Lower lobe of right lung (tissue), 2 donors: ENCODE results near the gene FSIP1. TPM values are rescaled to one million over a fixed set of nuclear protein-coding genes. Genes with fewer than 3 reads are reported as not detected.

Experiments used
- ATAC-seq, 2 donors: fragments of 200-7000 bp; cut with Tn5 transposase; one replicate each; pipeline ENCODE4 v1.9.1; 2020 to 2022; ENCODE audit warnings: mild to moderate bottlenecking in 2 of 2, moderate library complexity in 2 of 2
- DNase-seq: peaks from one replicate; pipeline ENCODE4 v3.0.0-alpha.2; 2020
- H3K27ac ChIP-seq: fragments of 200-600 bp; one replicate; pipeline ENCODE4 v1.8.0; 2022
- H3K27me3 ChIP-seq: fragments of 200-600 bp; one replicate; pipeline ENCODE4 v1.8.0; 2022; ENCODE audit warnings: low read depth
- H3K36me3 ChIP-seq: fragments of 200-600 bp; one replicate; pipeline ENCODE4 v1.8.0; 2022; ENCODE audit warnings: mild to moderate bottlenecking
- H3K4me1 ChIP-seq: fragments of 200-600 bp; one replicate; pipeline ENCODE4 v1.8.0; 2022
- H3K4me3 ChIP-seq: fragments of 200-600 bp; one replicate; pipeline ENCODE4 v1.8.0; 2022; ENCODE audit warnings: mild to moderate bottlenecking
- H3K9me3 ChIP-seq: fragments of 200-600 bp; one replicate; pipeline ENCODE4 v1.8.0; 2022
- CTCF ChIP-seq: fragments of 200-600 bp; IDR thresholded peaks from one replicate; pipeline ENCODE4 v1.8.0; 2022; ENCODE audit warnings: antibody characterized with exemption, mild to moderate bottlenecking
- intact Hi-C: fragments of 100-400 bp; cut with DNase I; formaldehyde crosslinking; loops from one replicate; pipeline ENCODE4 v1.11.0; 2022
- total RNA-seq: library from RNA; stranded (reverse); fragmentation: NEBNext Ultra II Directional; extraction: Animal tissue kit (Norgen Biotek cat#: 25700); gene quantifications from one replicate; pipeline ENCODE4 v1.2.1, GENCODE V29; 2021
- donor health status: DM: no; HTN: yes; CAD: no; lungs with severe emphysema.

FSIP1 gene
- total RNA-seq, 1 donor from 2014 or later = 2.0 TPM

GRCh38 chr15:39587731-39588530 is 194.7 kb downstream of the FSIP1 start:
- Histone ChIP-seq H3K4me1 (peaks cover 31% of the 10 kb centered on the region), H3K27ac (no peak overlapping the region), H3K27me3 (no peaks in the 10 kb centered on the region), H3K36me3 (peaks cover 100% of the 10 kb centered on the region), H3K9me3 (no peaks in the 10 kb centered on the region), H3K4me3 (no peak overlapping the region)
- DNase-seq (no peak), ATAC-seq (no peak)
- no peak for TF ChIP-seq CTCF
- intact Hi-C loops = loop anchor here (10.0 kb wide), 1 partner anchor 413 kb away; no protein-coding TSS in a partner anchor

- H3K4me3 ChIP-seq = no peak overlapping the region
- TF ChIP-seq CTCF = no peak
- H3K36me3 ChIP-seq = peaks cover 100% of the 10 kb centered on the region
- intact Hi-C loops = loop anchor here (10.0 kb wide), 1 partner anchor 412 kb away; no protein-coding TSS in a partner anchor
- no peaks in the 10 kb centered on the region for H3K9me3 ChIP-seq
- H3K27ac ChIP-seq = no peak overlapping the region
- ATAC-seq (peak in 1 of 2 donors; percentile 1), DNase-seq (no peak)
- no peaks in the 10 kb centered on the region for H3K27me3 ChIP-seq
- peaks cover 38% of the 10 kb centered on the region for H3K4me1 ChIP-seq
These were observed 195.4 kb downstream of the FSIP1 start for GRCh38 chr15:39587096-39587721.

- DNase-seq = no peak
- H3K27me3 ChIP-seq = no peaks in the 10 kb centered on the region
- no peak overlapping the region for H3K4me3 ChIP-seq
- H3K36me3 ChIP-seq = peaks cover 95% of the 10 kb centered on the region
- H3K4me1 ChIP-seq = peaks cover 42% of the 10 kb centered on the region
- TF ChIP-seq CTCF = no peak
- no peaks in the 10 kb centered on the region for H3K9me3 ChIP-seq
- ATAC-seq = no peak
- H3K27ac ChIP-seq = no peak overlapping the region
- intact Hi-C loops = loop anchor here (10.0 kb wide), 1 partner anchor 412 kb away; no protein-coding TSS in a partner anchor
These were observed 196.1 kb downstream of the FSIP1 start for GRCh38 chr15:39586387-39587095.

GRCh38 chr15:39585871-39586301 is 196.8 kb downstream of the FSIP1 start:
- DNase-seq (no peak), ATAC-seq (no peak)
- Histone ChIP-seq H3K27ac (no peak overlapping the region), H3K4me3 (no peak overlapping the region), H3K4me1 (peaks cover 42% of the 10 kb centered on the region), H3K9me3 (no peaks in the 10 kb centered on the region), H3K27me3 (no peaks in the 10 kb centered on the region), H3K36me3 (peaks cover 89% of the 10 kb centered on the region)
- no peak for TF ChIP-seq CTCF
- intact Hi-C loops = loop anchor here (10.0 kb wide), 1 partner anchor 411 kb away; no protein-coding TSS in a partner anchor

GRCh38 chr15:39585389-39585841 is 197.2 kb downstream of the FSIP1 start:
- ATAC-seq (no peak), DNase-seq (no peak)
- no peak overlapping the region for H3K27ac ChIP-seq
- intact Hi-C loops = loop anchor here (10.0 kb wide), 1 partner anchor 411 kb away; no protein-coding TSS in a partner anchor
- TF ChIP-seq CTCF = no peak
- H3K9me3 ChIP-seq = no peaks in the 10 kb centered on the region
- H3K27me3 ChIP-seq = no peaks in the 10 kb centered on the region
- H3K4me1 ChIP-seq = peaks cover 47% of the 10 kb centered on the region
- H3K36me3 ChIP-seq = peaks cover 84% of the 10 kb centered on the region
- H3K4me3 ChIP-seq = no peak overlapping the region
